PFSK-1 (cell line): Measurements from ENCODE around the gene ASCL2.

Experiments
- FOXP2 ChIP-seq: optimal IDR thresholded peaks from 2 replicates; pipeline ENCODE3; 2011; ENCODE audit warnings: borderline replicate concordance, control low read depth, inconsistent platforms; ENCODE audit not compliant: insufficient read depth; ENCODE audit errors: extremely low read length, extremely low read depth
- POLR2AphosphoS5 ChIP-seq: IDR thresholded peaks from 2 replicates; pipeline ENCODE4 v1.6.1; 2012; ENCODE audit warnings: low read depth, mild to moderate bottlenecking, control low read depth, low read length, moderate library complexity
- SIN3A ChIP-seq: IDR thresholded peaks from 2 replicates; pipeline ENCODE4 v1.6.1; 2012; ENCODE audit warnings: mild to moderate bottlenecking, low read length, moderate library complexity, borderline replicate concordance; ENCODE audit not compliant: insufficient read depth
- TAF1 ChIP-seq: IDR thresholded peaks from 2 replicates; pipeline ENCODE4 v1.6.1; 2012; ENCODE audit warnings: low read length, control low read depth, borderline replicate concordance; ENCODE audit not compliant: insufficient read depth
- TF ChIP-seq, protein P1 (sequence below), 2 experiments: IDR thresholded peaks; 2 replicates each; pipeline versions ENCODE4 v1.6.1 to v1.8.0; 2011 to 2012; ENCODE audit warnings: low read depth in 2 of 2, low read length in 2 of 2, control low read depth in 1 of 2, inconsistent platforms in 1 of 2, mild to moderate bottlenecking in 1 of 2, moderate library complexity in 1 of 2; ENCODE audit not compliant: insufficient read depth in 1 of 2

The ASCL2 gene

GRCh38 chr11:2263724-2264360 is 6.5 kb downstream of the ASCL2 start:
- no peak for TF ChIP-seq SIN3A
- TF ChIP-seq TAF1 = no peak
- TF ChIP-seq POLR2AphosphoS5 = no peak
- TF ChIP-seq, protein P1, sequence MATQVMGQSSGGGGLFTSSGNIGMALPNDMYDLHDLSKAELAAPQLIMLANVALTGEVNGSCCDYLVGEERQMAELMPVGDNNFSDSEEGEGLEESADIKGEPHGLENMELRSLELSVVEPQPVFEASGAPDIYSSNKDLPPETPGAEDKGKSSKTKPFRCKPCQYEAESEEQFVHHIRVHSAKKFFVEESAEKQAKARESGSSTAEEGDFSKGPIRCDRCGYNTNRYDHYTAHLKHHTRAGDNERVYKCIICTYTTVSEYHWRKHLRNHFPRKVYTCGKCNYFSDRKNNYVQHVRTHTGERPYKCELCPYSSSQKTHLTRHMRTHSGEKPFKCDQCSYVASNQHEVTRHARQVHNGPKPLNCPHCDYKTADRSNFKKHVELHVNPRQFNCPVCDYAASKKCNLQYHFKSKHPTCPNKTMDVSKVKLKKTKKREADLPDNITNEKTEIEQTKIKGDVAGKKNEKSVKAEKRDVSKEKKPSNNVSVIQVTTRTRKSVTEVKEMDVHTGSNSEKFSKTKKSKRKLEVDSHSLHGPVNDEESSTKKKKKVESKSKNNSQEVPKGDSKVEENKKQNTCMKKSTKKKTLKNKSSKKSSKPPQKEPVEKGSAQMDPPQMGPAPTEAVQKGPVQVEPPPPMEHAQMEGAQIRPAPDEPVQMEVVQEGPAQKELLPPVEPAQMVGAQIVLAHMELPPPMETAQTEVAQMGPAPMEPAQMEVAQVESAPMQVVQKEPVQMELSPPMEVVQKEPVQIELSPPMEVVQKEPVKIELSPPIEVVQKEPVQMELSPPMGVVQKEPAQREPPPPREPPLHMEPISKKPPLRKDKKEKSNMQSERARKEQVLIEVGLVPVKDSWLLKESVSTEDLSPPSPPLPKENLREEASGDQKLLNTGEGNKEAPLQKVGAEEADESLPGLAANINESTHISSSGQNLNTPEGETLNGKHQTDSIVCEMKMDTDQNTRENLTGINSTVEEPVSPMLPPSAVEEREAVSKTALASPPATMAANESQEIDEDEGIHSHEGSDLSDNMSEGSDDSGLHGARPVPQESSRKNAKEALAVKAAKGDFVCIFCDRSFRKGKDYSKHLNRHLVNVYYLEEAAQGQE (IDR thresholded peaks at IDR 0.05; ENCODE audit: insufficient read depth in 1 of 2, low read depth in 2 of 2, low read length in 2 of 2) = no peak
- TF ChIP-seq FOXP2 = no peak

DNA sequence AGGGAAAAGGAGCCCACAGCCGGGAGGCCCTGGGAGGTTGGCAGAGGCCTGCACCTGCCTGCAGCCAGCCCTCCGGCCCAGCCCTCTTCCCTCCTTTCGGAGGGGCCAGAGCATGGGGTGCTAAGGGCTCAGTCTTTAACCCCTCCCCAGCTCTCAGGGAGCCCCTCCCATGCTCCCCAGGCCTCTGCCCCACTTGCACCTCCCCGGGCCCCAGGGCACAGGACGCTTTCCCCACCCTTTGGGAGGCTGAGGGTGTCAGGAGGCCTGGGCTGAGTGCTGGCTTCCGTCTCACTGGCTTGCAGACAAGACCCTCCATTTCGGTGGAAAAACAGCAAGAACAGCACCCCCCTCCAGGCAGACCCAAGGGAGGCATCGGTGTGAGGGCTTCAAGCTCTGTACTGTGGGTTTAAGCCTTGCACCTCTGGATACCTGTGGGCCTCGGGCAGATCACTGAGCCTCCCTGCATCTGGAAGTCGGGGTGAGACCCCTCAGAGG is 7.3 kb downstream of the ASCL2 start:
- TF ChIP-seq SIN3A = no peak

GRCh38 chr11:2262301-2263070 is 7.9 kb downstream of the ASCL2 start:
- TF ChIP-seq TAF1 (no peak), POLR2AphosphoS5 (no peak), FOXP2 (no peak), SIN3A (no peak)
- TF ChIP-seq, protein P1 (IDR thresholded peaks at IDR 0.05; ENCODE audit: insufficient read depth in 1 of 2, low read depth in 2 of 2, low read length in 2 of 2) = no peak

- TF ChIP-seq, protein P1 (IDR thresholded peaks at IDR 0.05; ENCODE audit: insufficient read depth in 1 of 2, low read depth in 2 of 2, low read length in 2 of 2) = no peak
- no peak for TF ChIP-seq TAF1
Observed at GRCh38 chr11:2261436-2262230, 8.8 kb downstream of the ASCL2 start.

- TF ChIP-seq SIN3A (no peak), TAF1 (no peak), FOXP2 (no peak), POLR2AphosphoS5 (no peak)
- TF ChIP-seq, protein P1 (IDR thresholded peaks at IDR 0.05; ENCODE audit: insufficient read depth in 1 of 2, low read depth in 2 of 2, low read length in 2 of 2) = no peak
Observed at GRCh38 chr11:2260491-2261364, 9.7 kb downstream of the ASCL2 start.
